ENCODE measurements around the gene ELMOD1. TPM values are rescaled to one million over a fixed set of nuclear protein-coding genes. Genes with fewer than 3 reads are reported as not detected.

The ELMOD1 gene
- polyA plus RNA-seq, 1 experiment = 0.06 TPM

DNA sequence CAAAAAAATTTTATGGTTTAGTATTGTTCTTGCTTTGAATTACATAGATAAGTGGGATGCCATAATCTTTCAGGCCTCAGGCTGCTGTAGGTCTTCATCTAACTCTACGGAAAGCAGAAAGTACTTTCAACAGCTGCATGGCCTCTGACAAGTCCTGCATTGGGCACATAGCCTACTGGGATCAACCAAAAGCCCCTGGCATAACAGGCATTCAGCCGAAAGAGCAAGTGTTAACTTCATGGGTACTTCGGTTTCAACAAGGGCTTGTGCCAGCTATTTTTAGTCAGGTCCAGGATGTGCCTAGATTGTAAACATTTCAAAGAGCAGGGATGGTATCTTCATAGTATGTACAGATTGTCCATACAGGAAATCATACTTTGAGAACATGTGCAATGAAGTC lies 117.8 kb downstream of the ELMOD1 start:
- TF ChIP-seq, protein P1, sequence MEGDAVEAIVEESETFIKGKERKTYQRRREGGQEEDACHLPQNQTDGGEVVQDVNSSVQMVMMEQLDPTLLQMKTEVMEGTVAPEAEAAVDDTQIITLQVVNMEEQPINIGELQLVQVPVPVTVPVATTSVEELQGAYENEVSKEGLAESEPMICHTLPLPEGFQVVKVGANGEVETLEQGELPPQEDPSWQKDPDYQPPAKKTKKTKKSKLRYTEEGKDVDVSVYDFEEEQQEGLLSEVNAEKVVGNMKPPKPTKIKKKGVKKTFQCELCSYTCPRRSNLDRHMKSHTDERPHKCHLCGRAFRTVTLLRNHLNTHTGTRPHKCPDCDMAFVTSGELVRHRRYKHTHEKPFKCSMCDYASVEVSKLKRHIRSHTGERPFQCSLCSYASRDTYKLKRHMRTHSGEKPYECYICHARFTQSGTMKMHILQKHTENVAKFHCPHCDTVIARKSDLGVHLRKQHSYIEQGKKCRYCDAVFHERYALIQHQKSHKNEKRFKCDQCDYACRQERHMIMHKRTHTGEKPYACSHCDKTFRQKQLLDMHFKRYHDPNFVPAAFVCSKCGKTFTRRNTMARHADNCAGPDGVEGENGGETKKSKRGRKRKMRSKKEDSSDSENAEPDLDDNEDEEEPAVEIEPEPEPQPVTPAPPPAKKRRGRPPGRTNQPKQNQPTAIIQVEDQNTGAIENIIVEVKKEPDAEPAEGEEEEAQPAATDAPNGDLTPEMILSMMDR (IDR thresholded peaks at IDR 0.05; ENCODE audit: low read depth, low read length) = no peak
- Histone ChIP-seq H3K9me3 (ENCODE audit: control insufficient read depth, insufficient read depth, low read length) (no peaks in the 10 kb centered on the region), H3K27me3 (ENCODE audit: control insufficient read depth, insufficient read depth, low read length) (peaks cover 2% of the 10 kb centered on the region), H3K27ac (ENCODE audit: low read depth, low read length) (no peak overlapping the region), H3K4me3 (ENCODE audit: low read depth, low read length) (no peak overlapping the region)
- POLR2A ChIA-PET = no interaction called here
- DNase-seq (ENCODE audit: low read depth, low spot score) = no peak
- CTCF ChIA-PET = no interaction called here

DNA sequence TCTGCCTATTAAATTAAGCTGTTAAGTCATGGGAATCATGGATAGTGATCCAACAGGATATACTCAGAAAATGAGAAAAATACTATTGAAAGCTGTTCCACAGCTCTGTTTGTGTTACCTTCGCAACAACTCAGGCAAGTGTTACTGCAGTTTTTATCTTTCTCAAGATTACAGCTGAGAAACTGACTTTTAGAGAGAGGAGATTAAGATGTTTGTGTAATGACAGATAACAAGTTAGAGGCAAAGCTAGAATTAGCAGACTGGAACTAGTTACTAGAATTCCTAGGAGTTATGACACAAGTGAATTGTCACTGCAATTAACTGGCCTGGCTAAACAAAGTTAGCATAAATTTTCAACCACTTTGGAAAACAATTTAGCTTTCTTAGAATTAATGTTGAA lies 119.4 kb downstream of the ELMOD1 start:
- TF ChIP-seq, protein P1 (IDR thresholded peaks at IDR 0.05; ENCODE audit: low read depth, low read length) = no peak

DNA sequence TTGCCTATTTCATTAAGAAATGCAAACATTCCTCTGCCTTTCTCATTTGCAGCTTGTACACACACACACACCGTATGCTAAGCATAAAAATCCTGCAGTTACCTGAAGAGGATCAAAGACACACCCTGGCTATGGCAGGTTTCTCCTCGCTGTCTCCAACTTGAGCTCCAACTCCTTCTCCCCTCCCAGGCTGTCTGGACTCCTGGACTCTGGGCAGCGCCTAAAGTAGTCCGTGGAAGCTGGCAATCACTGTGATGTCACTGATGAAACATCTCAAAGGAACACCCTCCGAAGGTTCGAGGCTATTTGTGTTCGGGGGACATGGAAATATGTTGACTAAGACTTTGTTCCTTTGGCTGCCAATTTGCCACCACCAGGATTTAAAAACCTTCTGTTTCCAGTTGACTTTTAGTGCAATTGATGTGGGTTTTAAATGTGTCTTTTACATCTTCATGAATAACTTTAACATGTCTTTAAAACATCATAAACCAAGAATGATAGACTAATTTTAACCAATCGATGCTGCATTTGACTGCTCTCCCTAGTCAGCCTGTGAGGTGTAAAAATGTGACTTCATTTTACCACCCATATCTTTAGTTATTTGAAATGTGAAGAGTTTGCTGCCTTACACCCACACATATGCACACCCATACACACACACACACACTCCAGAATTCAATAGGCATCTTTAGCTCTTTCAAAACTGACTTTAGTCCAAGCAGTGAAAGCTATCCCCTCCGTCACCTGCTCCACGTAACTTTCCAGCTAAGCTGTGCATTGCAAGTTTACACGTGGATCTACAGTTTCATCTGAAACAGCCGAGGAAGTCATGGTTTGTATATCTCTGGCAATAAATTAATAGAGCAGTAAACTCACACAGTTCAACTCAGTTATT lies 121.2 kb downstream of the ELMOD1 start, which contains the start of gene SLN:
Gene SLN (minus strand): TSS at position 196 of the 895 bp plus-strand sequence.
- Histone ChIP-seq H3K4me3 (ENCODE audit: low read depth, low read length) (no peak within 1 kb of the TSS), H3K27me3 (ENCODE audit: control insufficient read depth, insufficient read depth, low read length) (peaks cover 2% of the 10 kb centered on the region), H3K27ac (ENCODE audit: low read depth, low read length) (no peak within 1 kb of the TSS), H3K9me3 (ENCODE audit: control insufficient read depth, insufficient read depth, low read length) (no peaks in the 10 kb centered on the region)
- no peak for DNase-seq (ENCODE audit: low read depth, low spot score)
- ChIA-PET POLR2A (no interaction called here), CTCF (no interaction called here)
- TF ChIP-seq, protein P1 (IDR thresholded peaks at IDR 0.05; ENCODE audit: low read depth, low read length) = no peak

More for the DNA sequence above, 119.4 kb downstream of the ELMOD1 start:
- ChIA-PET POLR2A (no interaction called here), CTCF (interaction anchor here (1.6 kb wide), 1 partner anchor 21 kb away, joined by 4 read pairs; no protein-coding TSS in a partner anchor)
- no peak for DNase-seq (ENCODE audit: low read depth, low spot score)
- no peak overlapping the region for H3K27ac ChIP-seq (ENCODE audit: low read depth, low read length)
- H3K9me3 ChIP-seq (ENCODE audit: control insufficient read depth, insufficient read depth, low read length) = no peaks in the 10 kb centered on the region
- peaks cover 2% of the 10 kb centered on the region for H3K27me3 ChIP-seq (ENCODE audit: control insufficient read depth, insufficient read depth, low read length)
- no peak overlapping the region for H3K4me3 ChIP-seq (ENCODE audit: low read depth, low read length)

DNA sequence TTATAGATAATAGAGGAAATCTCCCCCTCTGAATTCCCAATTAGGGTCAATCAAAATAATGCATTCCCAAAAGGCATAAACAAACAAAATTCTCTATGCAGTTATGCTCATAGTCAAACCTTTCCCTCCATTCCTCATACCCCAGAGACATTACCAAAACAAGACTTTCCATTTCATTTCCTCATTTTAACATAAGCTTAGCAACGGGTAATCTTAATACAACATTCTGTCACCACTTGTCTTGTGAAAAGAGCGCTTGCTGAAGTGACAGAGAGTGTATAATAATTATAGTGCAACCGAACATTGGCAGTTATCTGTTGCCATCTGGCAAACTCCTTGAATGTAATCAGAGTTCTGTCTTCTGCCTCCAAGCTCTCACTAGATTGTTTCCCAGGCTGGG lies 122.1 kb downstream of the ELMOD1 start:
- TF ChIP-seq, protein P1 (IDR thresholded peaks at IDR 0.05; ENCODE audit: low read depth, low read length) = no peak
- H3K27me3 ChIP-seq (ENCODE audit: control insufficient read depth, insufficient read depth, low read length) = peaks cover 2% of the 10 kb centered on the region
- DNase-seq (ENCODE audit: low read depth, low spot score) = no peak
- no peak overlapping the region for H3K4me3 ChIP-seq (ENCODE audit: low read depth, low read length)
- ChIA-PET CTCF (interaction anchor here (0.7 kb wide), 1 partner anchor 19 kb away, joined by 3 read pairs; no protein-coding TSS in a partner anchor), POLR2A (no interaction called here)
- H3K27ac ChIP-seq (ENCODE audit: low read depth, low read length) = no peak overlapping the region
- H3K9me3 ChIP-seq (ENCODE audit: control insufficient read depth, insufficient read depth, low read length) = no peaks in the 10 kb centered on the region

Other genes starting within 250 kb of the ELMOD1 start
- gene CWF19L2, start 133.3 kb upstream of the ELMOD1 start, polyA plus RNA-seq (2011; rRNA removed) = 3.4 and 4.7 TPM in 2 replicates
- 4.8 and 7.3 TPM in 2 replicates for gene ALKBH8, start 25.4 kb upstream of the ELMOD1 start, polyA plus RNA-seq (2011; rRNA removed)
- gene SLN, start 120.9 kb downstream of the ELMOD1 start, polyA plus RNA-seq (2011; rRNA removed) = not detected in 2 replicates